Activated T-helper 1 cell treated with anti-CD3 and anti-CD28 coated beads, Interleukin-2, amount 50 U/mL, for 16 hours (primary cell): ENCODE data around the gene KLRF1.
"Not testable (repeated sequence)": the region's sequence is repeated elsewhere in the genome, so short reads cannot be mapped to it uniquely, and the experiment has no call there.

Source experiments
- DNase-seq, 2 donors: peaks; one replicate each; pipeline ENCODE4 v3.0.0-alpha.2; 2020; ENCODE audit warnings: low read depth in 1 of 2, low spot score in 1 of 2

Gene KLRF1

GRCh38 chr12:9869307-9870161 is 42.3 kb downstream of the KLRF1 start, which contains the start of gene CLEC2B:
CLEC2B (minus strand) TSS chr12:9869354.
- no peak for DNase-seq

- no peak for DNase-seq
Measured at GRCh38 chr12:9870286-9870866, 43.1 kb downstream of the KLRF1 start.

- no peak for DNase-seq
Measured at GRCh38 chr12:9872162-9872561, 44.9 kb downstream of the KLRF1 start.

- DNase-seq = no peak
Measured at GRCh38 chr12:9872742-9873141, 45.5 kb downstream of the KLRF1 start.

GRCh38 chr12:9876120-9876519 is 48.8 kb downstream of the KLRF1 start:
- not testable (repeated sequence) for DNase-seq

GRCh38 chr12:9880532-9881078 is 53.3 kb downstream of the KLRF1 start:
- DNase-seq = no peak

- no peak for DNase-seq
Measured at GRCh38 chr12:9881246-9881645, 54.0 kb downstream of the KLRF1 start, which contains the start of gene KLRF2. KLRF2 (plus strand) TSS chr12:9881489; CDS start chr12:9881596, 107 bp downstream.

GRCh38 chr12:9881988-9882387 is 54.7 kb downstream of the KLRF1 start:
- DNase-seq = no peak

- DNase-seq = no peak
Measured at GRCh38 chr12:9883175-9883574, 55.9 kb downstream of the KLRF1 start.

GRCh38 chr12:9888665-9889273 is 61.5 kb downstream of the KLRF1 start:
- DNase-seq = no peak
